Gastrocnemius medialis (tissue), 4 donors: ENCODE data around the gene XPO4. TPM values are rescaled to one million over a fixed set of nuclear protein-coding genes. Genes with fewer than 3 reads are reported as not detected.

Experiments used
- ATAC-seq, 2 donors: fragments of 150-250 bp; one replicate each; pipeline ENCODE4 v1.9.1; 2016
- DNase-seq, 2 donors: peaks; one replicate each; pipeline ENCODE4 v3.0.0-alpha.2; 2019
- H3K27ac ChIP-seq, 4 donors: fragments of 200-600 bp; sonication (generic); 1 replicate in 1 of 4; 2 replicates in 3 of 4; pipeline ENCODE4 v1.5.1; 2016 to 2018; ENCODE audit warnings: mild to moderate bottlenecking in 2 of 4, moderate library complexity in 1 of 4
- H3K27me3 ChIP-seq, 3 donors: fragments of 200-600 bp; sonication (generic) in 2 of 3; 1 replicate in 1 of 3; 2 replicates in 2 of 3; pipeline versions ENCODE4 v1.5.1 to v1.6.0; 2016 to 2019; ENCODE audit warnings: mild to moderate bottlenecking in 1 of 3, moderate library complexity in 1 of 3
- H3K36me3 ChIP-seq, 2 donors: fragments of 200-600 bp; sonication (generic) in 1 of 2; one replicate each; pipeline ENCODE4 v1.5.1; 2017 to 2018
- H3K4me1 ChIP-seq, 2 donors: fragments of 200-600 bp; sonication (generic) in 1 of 2; one replicate each; pipeline ENCODE4 v1.5.1; 2016 to 2017; ENCODE audit warnings: mild to moderate bottlenecking in 2 of 2
- H3K4me3 ChIP-seq, 4 donors: fragments of 200-600 bp; sonication (generic) in 3 of 4; 1 replicate in 1 of 4; 2 replicates in 3 of 4; pipeline ENCODE4 v1.5.1; 2016 to 2019; ENCODE audit warnings: mild to moderate bottlenecking in 2 of 4
- H3K9me3 ChIP-seq, 3 donors: fragments of 200-600 bp; sonication (generic) in 2 of 3; 1 replicate in 1 of 3; 2 replicates in 2 of 3; pipeline ENCODE4 v1.5.1; 2016 to 2019
- POLR2A ChIP-seq, 2 donors: fragments of 450-650 bp; IDR thresholded peaks; one replicate each; pipeline ENCODE4 v1.6.1; 2017; ENCODE audit warnings: antibody characterized with exemption in 2 of 2, mild to moderate bottlenecking in 2 of 2, moderate library complexity in 2 of 2
- in situ Hi-C, 4 donors: fragments of 200-750 bp; cut with MboI; loops; one replicate each; pipeline versions ENCODE4 v1.15.0 to v1.8.0; 2017; ENCODE audit warnings: low sequenced_read_pairs in 4 of 4
- intact Hi-C: fragments of 100-400 bp; cut with DNase I; formaldehyde crosslinking; loops from one replicate; pipeline ENCODE4 v1.15.1; 2023; ENCODE audit warnings: low total_unique reads
- total RNA-seq, 4 donors: library from RNA; depleted of rRNA; stranded (reverse); fragments of >200 nt; gene quantifications; one replicate each; pipeline versions ENCODE4 v1.1.0 to v1.2.3, GENCODE V29; 2016
- TF ChIP-seq, protein P1 (sequence below), 5 experiments: fragments of 450-650 bp in 3 of 5; fragments of 200-600 bp in 2 of 5; sonication (generic) in 2 of 5; IDR thresholded peaks in 4 of 5; conservative IDR thresholded peaks in 1 of 5; 1 replicate in 4 of 5; 2 replicates in 1 of 5; pipeline ENCODE4 v1.5.1; 2016 to 2019; ENCODE audit warnings: antibody characterized with exemption in 5 of 5, mild to moderate bottlenecking in 3 of 5, moderate library complexity in 3 of 5

XPO4 gene
- total RNA-seq, 4 donors from 2014 or later: 10.0 to 18.7 (median 14.7) TPM

DNA sequence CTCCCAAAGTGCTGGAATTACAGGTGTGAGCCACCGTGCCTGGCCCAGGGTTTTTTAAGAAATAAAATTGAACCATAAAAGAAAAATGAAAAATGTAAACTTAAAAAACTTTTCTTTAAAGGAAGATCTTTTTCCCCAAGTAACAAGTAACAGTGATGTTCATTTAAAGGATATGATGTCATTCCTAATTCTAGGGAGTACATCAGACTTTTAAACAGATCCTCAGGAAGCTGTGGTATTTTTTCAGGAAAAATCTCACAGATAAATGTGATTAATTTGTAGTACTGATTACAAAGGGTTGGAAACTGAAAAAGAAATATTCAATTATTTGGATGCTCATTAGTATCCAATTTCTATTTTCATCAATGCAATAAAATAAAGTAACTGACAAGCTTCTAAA lies 114.2 kb downstream of the XPO4 start:
- in situ Hi-C loops (no loop called here), intact Hi-C loops (no loop called here)
- Histone ChIP-seq H3K36me3 (peaks cover 0 to 34% of the 10 kb centered on the region in 2 donors), H3K27me3 (no peaks in the 10 kb centered on the region), H3K9me3 (no peaks in the 10 kb centered on the region), H3K4me1 (peaks cover 0 to 5% of the 10 kb centered on the region in 2 donors), H3K4me3 (no peak overlapping the region), H3K27ac (peak overlapping the region; percentile 12 to 38 (median 24))
- DNase-seq: no peak
- no peak for ATAC-seq
- TF ChIP-seq POLR2A (IDR thresholded peaks at IDR 0.05): no peak
- TF ChIP-seq, protein P1, sequence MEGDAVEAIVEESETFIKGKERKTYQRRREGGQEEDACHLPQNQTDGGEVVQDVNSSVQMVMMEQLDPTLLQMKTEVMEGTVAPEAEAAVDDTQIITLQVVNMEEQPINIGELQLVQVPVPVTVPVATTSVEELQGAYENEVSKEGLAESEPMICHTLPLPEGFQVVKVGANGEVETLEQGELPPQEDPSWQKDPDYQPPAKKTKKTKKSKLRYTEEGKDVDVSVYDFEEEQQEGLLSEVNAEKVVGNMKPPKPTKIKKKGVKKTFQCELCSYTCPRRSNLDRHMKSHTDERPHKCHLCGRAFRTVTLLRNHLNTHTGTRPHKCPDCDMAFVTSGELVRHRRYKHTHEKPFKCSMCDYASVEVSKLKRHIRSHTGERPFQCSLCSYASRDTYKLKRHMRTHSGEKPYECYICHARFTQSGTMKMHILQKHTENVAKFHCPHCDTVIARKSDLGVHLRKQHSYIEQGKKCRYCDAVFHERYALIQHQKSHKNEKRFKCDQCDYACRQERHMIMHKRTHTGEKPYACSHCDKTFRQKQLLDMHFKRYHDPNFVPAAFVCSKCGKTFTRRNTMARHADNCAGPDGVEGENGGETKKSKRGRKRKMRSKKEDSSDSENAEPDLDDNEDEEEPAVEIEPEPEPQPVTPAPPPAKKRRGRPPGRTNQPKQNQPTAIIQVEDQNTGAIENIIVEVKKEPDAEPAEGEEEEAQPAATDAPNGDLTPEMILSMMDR (IDR thresholded peaks at IDR 0.05 in 4 of 5, conservative IDR thresholded peaks at IDR 0.05 in 1 of 5): no peak

DNA sequence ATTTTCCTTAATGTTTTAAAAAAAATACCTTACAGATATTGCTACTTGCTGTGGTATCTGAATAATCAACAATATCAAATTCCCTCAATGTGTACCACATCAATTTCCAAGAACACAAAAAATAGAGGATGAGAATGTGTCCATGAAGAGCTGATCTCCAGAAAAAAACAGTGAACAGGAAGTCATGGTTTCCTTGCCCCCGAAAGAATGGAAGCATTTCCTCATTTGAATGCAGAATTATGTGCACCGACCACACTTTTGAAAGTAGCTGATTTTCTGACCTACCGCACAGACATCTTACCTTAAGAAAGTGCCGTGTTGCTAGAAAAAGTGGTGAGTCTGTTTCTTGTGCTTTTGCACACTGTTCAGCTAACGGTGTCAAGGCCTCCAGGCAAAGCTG lies 115.4 kb downstream of the XPO4 start:
- H3K4me3 ChIP-seq: no peak overlapping the region
- peaks cover 0 to 5% of the 10 kb centered on the region in 2 donors for H3K4me1 ChIP-seq
- TF ChIP-seq, protein P1 (IDR thresholded peaks at IDR 0.05 in 4 of 5, conservative IDR thresholded peaks at IDR 0.05 in 1 of 5): no peak
- no peak for TF ChIP-seq POLR2A (IDR thresholded peaks at IDR 0.05)
- no peaks in the 10 kb centered on the region for H3K9me3 ChIP-seq
- H3K36me3 ChIP-seq: peaks cover 0 to 44% of the 10 kb centered on the region in 2 donors
- DNase-seq (no peak), ATAC-seq (no peak)
- H3K27me3 ChIP-seq: no peaks in the 10 kb centered on the region
- H3K27ac ChIP-seq: peak overlapping the region in 1 of 4 donors; percentile 36
- intact Hi-C loops (no loop called here), in situ Hi-C loops (no loop called here)

DNA sequence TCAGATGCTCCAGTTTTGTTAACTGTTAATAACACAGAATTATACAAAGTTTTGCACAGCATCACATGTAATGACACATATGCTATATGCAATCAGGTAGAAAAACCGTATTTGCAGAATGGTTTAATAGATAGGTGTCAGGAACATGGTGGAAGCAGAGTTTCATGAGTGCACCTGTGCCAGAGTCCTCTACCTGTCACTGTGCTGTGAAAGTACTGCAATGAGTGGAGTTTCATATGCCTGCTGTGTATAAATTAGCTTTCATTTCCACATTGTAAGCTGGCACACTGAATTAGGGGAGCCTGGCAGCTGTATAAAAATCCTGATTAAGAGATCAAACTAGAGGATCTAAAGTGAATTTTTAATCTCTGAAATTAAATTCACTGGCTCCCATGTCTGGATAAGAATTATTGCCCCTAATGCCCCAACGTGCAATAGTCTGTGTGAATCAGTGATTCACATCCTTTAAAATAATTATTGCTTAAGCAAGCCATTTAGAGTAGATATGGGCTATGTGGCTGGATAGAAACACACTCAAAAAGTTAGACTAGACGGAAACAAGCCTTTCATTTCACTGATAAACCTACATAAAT lies 120.3 kb downstream of the XPO4 start:
- intact Hi-C loops: no loop called here
- in situ Hi-C loops: no loop called here
- H3K4me1 ChIP-seq: no peaks in the 10 kb centered on the region

DNA sequence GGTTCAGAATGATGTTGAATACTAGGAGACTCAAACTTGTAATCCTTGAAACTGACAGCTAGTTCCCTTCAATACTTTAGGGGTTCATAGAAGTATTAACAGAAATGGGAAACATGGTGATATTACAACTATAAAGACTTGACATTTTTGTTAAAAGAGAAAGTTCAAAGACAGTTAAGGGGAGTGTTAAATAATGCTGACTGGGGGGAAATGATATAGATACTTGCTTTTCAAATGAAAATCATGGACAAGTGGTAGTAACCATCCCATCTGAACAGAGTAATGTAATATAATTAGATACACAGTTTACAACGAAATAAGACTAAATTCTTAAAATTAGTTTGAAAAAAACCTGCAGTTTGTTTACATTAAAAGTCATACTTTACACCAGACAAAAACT lies 122.2 kb downstream of the XPO4 start:
- no peak overlapping the region for H3K4me3 ChIP-seq
- intact Hi-C loops (no loop called here), in situ Hi-C loops (no loop called here)
- ATAC-seq (no peak), DNase-seq (no peak)
- no peaks in the 10 kb centered on the region for H3K9me3 ChIP-seq
- H3K27me3 ChIP-seq: no peaks in the 10 kb centered on the region
- no peaks in the 10 kb centered on the region for H3K4me1 ChIP-seq
- TF ChIP-seq POLR2A (IDR thresholded peaks at IDR 0.05): no peak
- TF ChIP-seq, protein P1 (IDR thresholded peaks at IDR 0.05 in 4 of 5, conservative IDR thresholded peaks at IDR 0.05 in 1 of 5): no peak
- peak overlapping the region in 2 of 4 donors; percentile 12 to 13 for H3K27ac ChIP-seq
- peaks cover 0 to 28% of the 10 kb centered on the region in 2 donors for H3K36me3 ChIP-seq

More for the DNA sequence above, 120.3 kb downstream of the XPO4 start:
- H3K9me3 ChIP-seq: no peaks in the 10 kb centered on the region
- no peak overlapping the region for H3K27ac ChIP-seq
- no peak overlapping the region for H3K4me3 ChIP-seq
- no peaks in the 10 kb centered on the region for H3K27me3 ChIP-seq
- H3K36me3 ChIP-seq: peaks cover 0 to 41% of the 10 kb centered on the region in 2 donors
- DNase-seq (no peak), ATAC-seq (no peak)
- TF ChIP-seq, protein P1 (IDR thresholded peaks at IDR 0.05 in 4 of 5, conservative IDR thresholded peaks at IDR 0.05 in 1 of 5): no peak
- no peak for TF ChIP-seq POLR2A (IDR thresholded peaks at IDR 0.05)
